Right atrium auricular region (tissue), 2 donors: ENCODE results near the gene CXCL6. TPM values are rescaled to one million over a fixed set of nuclear protein-coding genes. Genes with fewer than 3 reads are reported as not detected.

Experiments used
- DNase-seq: peaks from one replicate; pipeline ENCODE4 v3.0.0-alpha.2; 2019; ENCODE audit warnings: low spot score
- H3K27ac ChIP-seq, 2 donors: fragments of 200-600 bp; sonication (generic); 1 replicate in 1 of 2; 2 replicates in 1 of 2; pipeline ENCODE4 v1.5.1; 2016 to 2019
- H3K27me3 ChIP-seq, 2 donors: fragments of 200-600 bp; sonication (generic); one replicate each; pipeline versions ENCODE4 v1.5.1 to v1.6.0; 2017 to 2019
- H3K36me3 ChIP-seq: fragments of 200-600 bp; sonication (generic); one replicate; pipeline ENCODE4 v1.5.1; 2016
- H3K4me1 ChIP-seq, 2 donors: fragments of 200-600 bp; sonication (generic); one replicate each; pipeline versions ENCODE4 v1.5.1 to v1.6.0; 2017 to 2019
- H3K4me3 ChIP-seq, 2 donors: fragments of 200-600 bp; sonication (generic); 1 replicate in 1 of 2; 2 replicates in 1 of 2; pipeline ENCODE4 v1.5.1; 2017 to 2019; ENCODE audit warnings: mild to moderate bottlenecking in 1 of 2, moderate library complexity in 1 of 2
- H3K9me3 ChIP-seq, 2 donors: fragments of 200-600 bp; sonication (generic); one replicate each; pipeline ENCODE4 v1.5.1; 2019
- total RNA-seq, 2 donors: library from RNA; depleted of rRNA; stranded (reverse); fragments of >200 nt; gene quantifications; one replicate each; pipeline ENCODE4 v1.1.0, GENCODE V29; 2016
- TF ChIP-seq, protein P1 (sequence below), 2 donors: fragments of 200-600 bp; sonication (generic); IDR thresholded peaks; one replicate each; pipeline ENCODE4 v1.5.1; 2019; ENCODE audit warnings: antibody characterized with exemption in 2 of 2

Gene CXCL6
- total RNA-seq, 2 donors from 2014 or later = 0.44 to 2.4 TPM

- Histone ChIP-seq H3K27me3 (no peaks in the 10 kb centered on the region), H3K4me1 (peaks cover 0 to under 1% of the 10 kb centered on the region in 2 donors), H3K9me3 (peaks cover 0 to 11% of the 10 kb centered on the region in 2 donors), H3K27ac (no peak overlapping the region), H3K36me3 (no peaks in the 10 kb centered on the region), H3K4me3 (no peak overlapping the region)
- no peak for DNase-seq
- TF ChIP-seq, protein P1, sequence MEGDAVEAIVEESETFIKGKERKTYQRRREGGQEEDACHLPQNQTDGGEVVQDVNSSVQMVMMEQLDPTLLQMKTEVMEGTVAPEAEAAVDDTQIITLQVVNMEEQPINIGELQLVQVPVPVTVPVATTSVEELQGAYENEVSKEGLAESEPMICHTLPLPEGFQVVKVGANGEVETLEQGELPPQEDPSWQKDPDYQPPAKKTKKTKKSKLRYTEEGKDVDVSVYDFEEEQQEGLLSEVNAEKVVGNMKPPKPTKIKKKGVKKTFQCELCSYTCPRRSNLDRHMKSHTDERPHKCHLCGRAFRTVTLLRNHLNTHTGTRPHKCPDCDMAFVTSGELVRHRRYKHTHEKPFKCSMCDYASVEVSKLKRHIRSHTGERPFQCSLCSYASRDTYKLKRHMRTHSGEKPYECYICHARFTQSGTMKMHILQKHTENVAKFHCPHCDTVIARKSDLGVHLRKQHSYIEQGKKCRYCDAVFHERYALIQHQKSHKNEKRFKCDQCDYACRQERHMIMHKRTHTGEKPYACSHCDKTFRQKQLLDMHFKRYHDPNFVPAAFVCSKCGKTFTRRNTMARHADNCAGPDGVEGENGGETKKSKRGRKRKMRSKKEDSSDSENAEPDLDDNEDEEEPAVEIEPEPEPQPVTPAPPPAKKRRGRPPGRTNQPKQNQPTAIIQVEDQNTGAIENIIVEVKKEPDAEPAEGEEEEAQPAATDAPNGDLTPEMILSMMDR (IDR thresholded peaks at IDR 0.05) = no peak
These were observed 4.9 kb upstream of the CXCL6 start for GRCh38 chr4:73831569-73831968.

GRCh38 chr4:73832651-73833237 lies 3.7 kb upstream of the CXCL6 start:
- Histone ChIP-seq H3K4me3 (no peak overlapping the region), H3K36me3 (no peaks in the 10 kb centered on the region), H3K4me1 (peaks cover 0 to 4% of the 10 kb centered on the region in 2 donors), H3K27me3 (no peaks in the 10 kb centered on the region), H3K27ac (no peak overlapping the region), H3K9me3 (peaks cover 0 to 7% of the 10 kb centered on the region in 2 donors)
- no peak for DNase-seq
- TF ChIP-seq, protein P1 (IDR thresholded peaks at IDR 0.05) = no peak

DNA sequence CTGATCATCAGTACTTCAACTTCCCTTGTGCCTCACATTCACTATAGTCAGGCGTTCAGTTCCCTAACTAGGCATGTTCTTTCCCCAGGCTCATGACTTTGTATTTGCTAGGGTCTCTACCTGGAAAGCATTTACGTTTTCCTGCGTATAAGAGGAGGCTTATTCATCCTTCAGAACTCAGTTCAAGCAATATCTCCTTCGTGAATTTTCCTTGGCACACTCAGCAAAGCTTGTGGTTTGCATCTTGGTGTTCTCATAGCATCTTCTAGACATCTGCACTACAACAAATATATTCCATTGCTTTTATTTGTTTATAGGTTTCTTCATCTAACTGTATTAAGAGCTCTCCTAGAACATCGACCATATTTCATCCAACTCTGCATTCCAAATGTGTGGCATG lies 2.6 kb downstream of the CXCL6 start:
- Histone ChIP-seq H3K27me3 (no peaks in the 10 kb centered on the region), H3K27ac (no peak overlapping the region)
- TF ChIP-seq, protein P1 (IDR thresholded peaks at IDR 0.05) = no peak

GRCh38 chr4:73839715-73840114 lies 3.2 kb downstream of the CXCL6 start:
- H3K4me3 ChIP-seq = no peak overlapping the region
- H3K27ac ChIP-seq = no peak overlapping the region
- DNase-seq = no peak
- peaks cover 0 to 4% of the 10 kb centered on the region in 2 donors for H3K4me1 ChIP-seq
- H3K36me3 ChIP-seq = no peaks in the 10 kb centered on the region
- H3K9me3 ChIP-seq = no peaks in the 10 kb centered on the region
- TF ChIP-seq, protein P1 (IDR thresholded peaks at IDR 0.05) = no peak
- H3K27me3 ChIP-seq = no peaks in the 10 kb centered on the region

More for the DNA sequence above, 2.6 kb downstream of the CXCL6 start:
- Histone ChIP-seq H3K9me3 (no peaks in the 10 kb centered on the region), H3K4me1 (peaks cover 0 to 4% of the 10 kb centered on the region in 2 donors), H3K4me3 (no peak overlapping the region), H3K36me3 (no peaks in the 10 kb centered on the region)
- no peak for DNase-seq

- Histone ChIP-seq H3K36me3 (no peaks in the 10 kb centered on the region), H3K4me3 (no peak overlapping the region), H3K9me3 (no peaks in the 10 kb centered on the region), H3K4me1 (peaks cover 0 to 4% of the 10 kb centered on the region in 2 donors), H3K27ac (no peak overlapping the region), H3K27me3 (no peaks in the 10 kb centered on the region)
- DNase-seq = no peak
- TF ChIP-seq, protein P1 (IDR thresholded peaks at IDR 0.05) = no peak
These were observed 4.9 kb downstream of the CXCL6 start for GRCh38 chr4:73841243-73841925.
